Immature natural killer cell (primary cell): ENCODE data around the gene CFAP43. TPM values are rescaled to one million over a fixed set of nuclear protein-coding genes. Genes with fewer than 3 reads are reported as not detected.

Experiments
- DNase-seq, 3 donors: peaks; one replicate each; pipeline ENCODE4 v3.0.0; 2022; ENCODE audit warnings: mixed read lengths in 1 of 3
- H3K27ac Mint-ChIP-seq, 6 donors: one replicate each; pipeline ENCODE4 v1.8.0; 2020; ENCODE audit warnings: mixed read lengths in 6 of 6, mild to moderate bottlenecking in 5 of 6, inconsistent platforms in 4 of 6, moderate library complexity in 3 of 6
- H3K27me3 Mint-ChIP-seq, 3 donors: one replicate each; pipeline ENCODE4 v1.8.0; 2020 to 2021; ENCODE audit warnings: low read depth in 3 of 3, mild to moderate bottlenecking in 3 of 3, mixed read lengths in 3 of 3, moderate library complexity in 3 of 3, inconsistent platforms in 1 of 3
- H3K36me3 Mint-ChIP-seq, 3 donors: one replicate each; pipeline ENCODE4 v1.8.0; 2020; ENCODE audit warnings: mixed read lengths in 3 of 3, inconsistent platforms in 2 of 3, mild to moderate bottlenecking in 2 of 3
- H3K4me1 Mint-ChIP-seq, 2 donors: one replicate each; pipeline ENCODE4 v1.8.0; 2020; ENCODE audit warnings: inconsistent platforms in 2 of 2, mild to moderate bottlenecking in 2 of 2, mixed read lengths in 2 of 2, moderate library complexity in 1 of 2
- H3K4me3 Mint-ChIP-seq, 5 donors: one replicate each; pipeline ENCODE4 v1.8.0; 2020; ENCODE audit warnings: mild to moderate bottlenecking in 5 of 5, mixed read lengths in 5 of 5, inconsistent platforms in 3 of 5, moderate library complexity in 3 of 5
- H3K9me3 Mint-ChIP-seq, 6 donors: one replicate each; pipeline ENCODE4 v1.8.0; 2020; ENCODE audit warnings: mild to moderate bottlenecking in 6 of 6, mixed read lengths in 6 of 6, inconsistent platforms in 4 of 6, moderate library complexity in 3 of 6
- polyA plus RNA-seq, 3 donors: library from polyadenylated mRNA; unstranded; fragments of 300-500 nt; fragmentation: Illumina TruSeq; gene quantifications; one replicate each; pipeline ENCODE4 v1.2.3, GENCODE V29; 2021

CFAP43 gene, protein sequence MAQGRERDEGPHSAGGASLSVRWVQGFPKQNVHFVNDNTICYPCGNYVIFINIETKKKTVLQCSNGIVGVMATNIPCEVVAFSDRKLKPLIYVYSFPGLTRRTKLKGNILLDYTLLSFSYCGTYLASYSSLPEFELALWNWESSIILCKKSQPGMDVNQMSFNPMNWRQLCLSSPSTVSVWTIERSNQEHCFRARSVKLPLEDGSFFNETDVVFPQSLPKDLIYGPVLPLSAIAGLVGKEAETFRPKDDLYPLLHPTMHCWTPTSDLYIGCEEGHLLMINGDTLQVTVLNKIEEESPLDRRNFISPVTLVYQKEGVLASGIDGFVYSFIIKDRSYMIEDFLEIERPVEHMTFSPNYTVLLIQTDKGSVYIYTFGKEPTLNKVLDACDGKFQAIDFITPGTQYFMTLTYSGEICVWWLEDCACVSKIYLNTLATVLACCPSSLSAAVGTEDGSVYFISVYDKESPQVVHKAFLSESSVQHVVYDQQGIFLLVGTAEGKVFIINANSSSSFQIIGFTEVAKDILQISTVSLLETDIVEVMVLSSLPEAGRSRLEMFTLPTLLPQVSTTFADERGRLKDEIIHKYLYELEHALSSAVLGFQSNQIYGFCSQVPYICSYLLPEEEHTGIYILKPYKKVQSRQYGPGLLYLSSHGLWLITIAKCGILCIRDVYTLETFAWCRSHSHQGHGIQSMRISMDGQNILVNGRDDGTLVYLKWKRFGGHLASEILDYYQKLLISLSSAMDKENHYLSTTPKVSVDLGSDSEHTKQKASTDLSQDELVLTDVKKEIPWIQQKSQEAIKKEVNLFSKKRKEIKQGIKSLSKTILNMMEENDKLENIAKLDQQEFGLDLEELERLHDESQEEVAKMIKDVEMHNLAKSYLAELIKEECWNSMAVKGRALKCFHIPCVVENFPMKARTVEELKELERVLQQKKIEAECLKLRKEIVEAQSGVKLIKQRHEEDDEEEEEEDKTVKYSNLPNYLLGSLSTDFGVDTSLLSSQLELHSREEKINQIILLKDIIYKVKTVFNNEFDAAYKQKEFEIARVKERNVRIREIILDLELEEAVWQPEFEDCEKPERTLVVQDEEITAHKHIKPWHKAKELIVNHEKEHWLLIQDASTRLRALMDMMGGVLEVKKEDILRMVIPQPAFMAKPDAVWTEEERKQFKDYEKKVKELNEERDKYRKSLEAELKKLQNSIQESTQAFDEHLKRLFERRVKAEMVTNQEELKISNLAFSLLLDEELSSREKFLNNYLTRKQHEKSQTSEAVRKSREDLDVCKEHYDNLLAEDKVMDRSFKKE (N-terminal part only)
- under 1 TPM in 1 of 3 donors, not detected in 2; 0.19 TPM for polyA plus RNA-seq

DNA sequence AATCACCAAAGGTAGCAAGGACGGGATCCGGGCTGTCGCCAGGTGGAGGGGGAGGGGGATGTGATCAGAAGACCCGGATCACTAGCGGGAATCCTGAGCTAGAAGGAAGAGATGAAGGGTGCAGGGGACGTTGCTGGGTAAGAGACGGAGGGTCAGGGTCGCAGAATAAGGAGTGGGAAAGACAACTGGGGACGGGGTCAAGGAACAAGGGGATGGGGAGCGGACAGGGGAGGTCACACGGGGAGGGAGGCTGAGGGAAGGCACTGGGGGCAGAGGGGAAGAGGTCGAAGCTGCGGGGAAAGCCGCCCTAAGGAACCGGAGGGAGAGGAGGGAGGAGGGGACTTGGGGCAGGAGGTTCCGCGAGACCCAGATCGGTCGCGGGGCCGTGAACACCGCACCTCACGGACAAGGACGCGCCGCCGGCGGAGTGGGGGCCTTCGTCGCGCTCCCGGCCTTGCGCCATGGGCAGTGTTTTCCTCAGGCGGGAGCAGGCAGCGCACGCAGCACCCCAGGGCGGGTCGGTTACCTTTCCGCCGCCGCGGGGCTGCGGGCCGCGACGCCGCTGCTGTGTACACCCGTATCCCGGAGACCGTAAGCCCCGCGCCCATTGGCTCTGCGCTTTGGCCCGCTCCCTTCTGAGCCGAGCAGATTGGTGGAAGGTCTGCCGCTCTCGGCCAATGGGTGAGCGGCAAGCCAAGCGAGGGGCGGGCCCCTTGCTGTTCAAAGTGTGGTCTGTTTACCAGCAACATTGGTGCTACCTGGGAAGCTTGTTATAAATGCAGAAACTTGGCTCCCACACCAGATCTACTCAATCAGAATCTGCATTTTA, at the start of gene CFAP43:
CFAP43 (minus strand) TSS at position 581 of the 829 bp plus-strand sequence; CDS start at position 463, 118 bp downstream.
- peak within 1 kb of the TSS; percentile 85 to 91 (median 87) for H3K4me3 Mint-ChIP-seq
- H3K9me3 Mint-ChIP-seq = peaks cover 0 to 2% (median 0%) of the 10 kb centered on the region in 6 donors
- peaks cover 15 to 25% (median 23%) of the 10 kb centered on the region in 3 donors for H3K27me3 Mint-ChIP-seq
- peak within 1 kb of the TSS in 5 of 6 donors; percentile 65 to 84 (median 78) for H3K27ac Mint-ChIP-seq
- no peaks in the 10 kb centered on the region for H3K36me3 Mint-ChIP-seq
- DNase-seq = peak; percentile 98 to 99 (median 98)
- H3K4me1 Mint-ChIP-seq = peaks cover 14 to 27% of the 10 kb centered on the region in 2 donors

DNA sequence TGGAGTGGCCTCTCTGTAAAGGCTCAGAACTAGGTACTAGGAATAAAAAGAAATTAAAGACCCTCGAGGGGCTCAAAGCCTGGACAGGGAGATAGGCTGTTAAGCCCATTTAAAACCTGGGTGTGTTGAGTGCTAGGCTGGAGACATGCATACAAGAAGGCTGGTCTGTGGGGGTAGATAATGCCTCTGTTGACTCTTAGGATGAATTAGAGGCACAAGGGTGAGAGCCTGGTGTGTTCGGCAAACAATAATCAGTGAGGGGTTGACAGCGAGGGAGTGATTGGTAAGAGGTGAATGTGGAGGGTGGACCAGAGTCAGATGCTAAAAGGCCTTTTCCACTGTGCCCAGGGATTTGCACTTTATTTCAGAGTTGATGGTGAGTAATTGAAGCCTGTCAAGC, 49.5 kb upstream of the CFAP43 start:
- Mint-ChIP-seq H3K4me3 (no peak overlapping the region), H3K27me3 (peaks cover 2 to 8% (median 3%) of the 10 kb centered on the region in 3 donors), H3K36me3 (no peaks in the 10 kb centered on the region), H3K4me1 (no peaks in the 10 kb centered on the region), H3K9me3 (no peaks in the 10 kb centered on the region), H3K27ac (no peak overlapping the region)
- DNase-seq = no peak

- Mint-ChIP-seq H3K27ac (no peak overlapping the region), H3K4me1 (peaks cover 0 to 1% of the 10 kb centered on the region in 2 donors), H3K9me3 (no peaks in the 10 kb centered on the region), H3K36me3 (no peaks in the 10 kb centered on the region), H3K27me3 (peaks cover 5 to 7% (median 5%) of the 10 kb centered on the region in 3 donors), H3K4me3 (no peak overlapping the region)
- DNase-seq = no peak
Measured at GRCh38 chr10:104279550-104280259, 47.5 kb upstream of the CFAP43 start.

DNA sequence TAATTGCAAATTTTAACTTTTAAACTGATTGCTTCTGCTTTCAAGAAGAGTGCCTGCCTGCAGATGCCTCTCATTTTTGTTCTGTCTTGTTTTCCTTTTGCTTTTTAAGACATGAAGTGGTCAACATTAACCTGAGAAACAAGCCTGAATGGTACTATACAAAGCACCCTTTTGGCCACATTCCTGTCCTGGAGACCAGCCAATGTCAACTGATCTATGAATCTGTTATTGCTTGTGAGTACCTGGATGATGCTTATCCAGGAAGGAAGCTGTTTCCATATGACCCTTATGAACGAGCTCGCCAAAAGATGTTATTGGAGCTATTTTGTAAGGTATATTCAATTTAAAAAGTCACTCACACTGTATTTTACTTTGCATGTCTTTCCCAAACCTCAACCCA, 45.6 kb upstream of the CFAP43 start:
- H3K27ac Mint-ChIP-seq = no peak overlapping the region
- no peaks in the 10 kb centered on the region for H3K9me3 Mint-ChIP-seq
- H3K4me3 Mint-ChIP-seq = no peak overlapping the region
- H3K36me3 Mint-ChIP-seq = no peaks in the 10 kb centered on the region
- H3K4me1 Mint-ChIP-seq = peaks cover 0 to 1% of the 10 kb centered on the region in 2 donors
- DNase-seq = no peak
- H3K27me3 Mint-ChIP-seq = peaks cover 5 to 8% (median 7%) of the 10 kb centered on the region in 3 donors

GRCh38 chr10:104276192-104276591, 44.0 kb upstream of the CFAP43 start:
- H3K9me3 Mint-ChIP-seq = no peaks in the 10 kb centered on the region
- no peak overlapping the region for H3K4me3 Mint-ChIP-seq
- H3K27ac Mint-ChIP-seq = no peak overlapping the region
- DNase-seq = no peak
- peaks cover 0 to 1% of the 10 kb centered on the region in 2 donors for H3K4me1 Mint-ChIP-seq
- H3K36me3 Mint-ChIP-seq = no peaks in the 10 kb centered on the region
- peaks cover 5 to 8% (median 7%) of the 10 kb centered on the region in 3 donors for H3K27me3 Mint-ChIP-seq

GRCh38 chr10:104274762-104275721, 42.9 kb upstream of the CFAP43 start:
- peaks cover 5 to 8% (median 6%) of the 10 kb centered on the region in 3 donors for H3K27me3 Mint-ChIP-seq
- no peak overlapping the region for H3K4me3 Mint-ChIP-seq
- no peak overlapping the region for H3K27ac Mint-ChIP-seq
- H3K36me3 Mint-ChIP-seq = no peaks in the 10 kb centered on the region
- H3K9me3 Mint-ChIP-seq = no peaks in the 10 kb centered on the region
- DNase-seq = peak in 2 of 3 donors; percentile 25 to 30
- H3K4me1 Mint-ChIP-seq = peaks cover 0 to 1% of the 10 kb centered on the region in 2 donors

GRCh38 chr10:104273899-104274575, 41.9 kb upstream of the CFAP43 start:
- Mint-ChIP-seq H3K9me3 (no peaks in the 10 kb centered on the region), H3K4me1 (peaks cover 8 to 9% of the 10 kb centered on the region in 2 donors), H3K4me3 (no peak overlapping the region), H3K27ac (no peak overlapping the region), H3K36me3 (no peaks in the 10 kb centered on the region), H3K27me3 (peaks cover 6 to 9% (median 7%) of the 10 kb centered on the region in 3 donors)
- no peak for DNase-seq

GRCh38 chr10:104273286-104273685, 41.1 kb upstream of the CFAP43 start:
- Mint-ChIP-seq H3K27ac (no peak overlapping the region), H3K4me1 (peaks cover 13 to 16% of the 10 kb centered on the region in 2 donors), H3K27me3 (peaks cover 8 to 16% (median 11%) of the 10 kb centered on the region in 3 donors), H3K4me3 (no peak overlapping the region), H3K36me3 (peaks cover 0 to 2% (median 0%) of the 10 kb centered on the region in 3 donors), H3K9me3 (no peaks in the 10 kb centered on the region)
- no peak for DNase-seq

- peak within 1 kb of the TSS; percentile 83 to 95 (median 89) for H3K4me3 Mint-ChIP-seq
- H3K36me3 Mint-ChIP-seq = peaks cover 4 to 17% (median 6%) of the 10 kb centered on the region in 3 donors
- peaks cover 38 to 56% of the 10 kb centered on the region in 2 donors for H3K4me1 Mint-ChIP-seq
- H3K27me3 Mint-ChIP-seq = peaks cover 6 to 12% (median 8%) of the 10 kb centered on the region in 3 donors
- no peaks in the 10 kb centered on the region for H3K9me3 Mint-ChIP-seq
- peak; percentile 98 to 99 (median 99) for DNase-seq
- H3K27ac Mint-ChIP-seq = peak within 1 kb of the TSS; percentile 88 to 98 (median 96)
Measured at GRCh38 chr10:104268713-104269645, 36.8 kb upstream of the CFAP43 start, which contains the start of gene GSTO2. GSTO2 (plus strand) TSS chr10:104269184; CDS start chr10:104274916, 5,732 bp downstream.

DNA sequence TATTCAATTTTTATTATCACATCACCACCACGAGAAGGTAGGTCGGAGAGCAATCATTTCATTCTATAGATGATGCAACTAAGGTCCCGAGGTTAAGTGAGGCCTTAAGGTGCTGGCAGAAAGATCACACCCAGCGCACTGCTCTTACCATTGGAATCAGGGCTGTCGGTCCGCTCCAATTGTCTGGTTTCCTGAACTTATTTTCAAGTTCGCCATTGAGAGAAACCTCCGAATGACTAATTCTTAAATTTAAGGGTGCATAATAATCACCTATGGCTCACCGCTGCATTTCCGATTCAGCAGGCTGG, 36.2 kb upstream of the CFAP43 start:
- DNase-seq = no peak
- Mint-ChIP-seq H3K36me3 (peaks cover 4 to 22% (median 6%) of the 10 kb centered on the region in 3 donors), H3K27me3 (peaks cover 6 to 9% (median 8%) of the 10 kb centered on the region in 3 donors), H3K4me3 (peak overlapping the region; percentile 83 to 95 (median 89)), H3K9me3 (no peaks in the 10 kb centered on the region), H3K27ac (peak overlapping the region; percentile 88 to 98 (median 96)), H3K4me1 (peaks cover 39 to 62% of the 10 kb centered on the region in 2 donors)
